ENCODE measurements around the gene QSER1.

Gene QSER1

GRCh38 chr11:32893343-32894148, 935 bp downstream of the QSER1 start:
- Histone ChIP-seq H3K9me2 (replicated peaks; ENCODE audit: control insufficient read depth, low read length) (no peaks in the 10 kb centered on the region), H3K4me3 (ENCODE audit: low read length) (peak overlapping the region; percentile 91), H3K27ac (ENCODE audit: low read depth, low read length) (peak overlapping the region; percentile 70), H3K4me1 (ENCODE audit: control insufficient read depth, low read length) (peaks cover 30% of the 10 kb centered on the region), H3K9me3 (ENCODE audit: control insufficient read depth, insufficient read depth, low read length) (no peaks in the 10 kb centered on the region), H3K27me3 (ENCODE audit: control insufficient read depth, low read length) (no peaks in the 10 kb centered on the region), H3K36me3 (ENCODE audit: control insufficient read depth, low read length) (peaks cover 40% of the 10 kb centered on the region), H3F3A (ENCODE audit: control insufficient read depth, insufficient read depth) (0 out of 2 replicates have a peak, but pooled peaks cover 2% of the 10 kb centered on the region), H3K79me2 (ENCODE audit: control insufficient read depth, low read length) (peaks cover 56% of the 10 kb centered on the region), H4K20me1 (ENCODE audit: control insufficient read depth, insufficient read depth, low read depth, low read length) (peaks cover 11% of the 10 kb centered on the region; the same call in 1 of the 2 replicates), H3K4me2 (ENCODE audit: low read length) (peak overlapping the region; percentile 81)
- TF ChIP-seq EZH2phosphoT487 (IDR thresholded peaks at IDR 0.05; ENCODE audit: borderline replicate concordance, low read length): no peak
- TF ChIP-seq CTCF (IDR thresholded peaks at IDR 0.05; ENCODE audit: low read depth, low read length, poor library complexity, severe bottlenecking): peak; percentile 82

GRCh38 chr11:32894149-32894827, 1.7 kb downstream of the QSER1 start:
- Histone ChIP-seq H4K20me1 (ENCODE audit: control insufficient read depth, insufficient read depth, low read depth, low read length) (peaks cover 11% of the 10 kb centered on the region; the same call in 1 of the 2 replicates), H3K9me3 (ENCODE audit: control insufficient read depth, insufficient read depth, low read length) (no peaks in the 10 kb centered on the region), H3K4me3 (ENCODE audit: low read length) (peak overlapping the region; percentile 91), H3K4me1 (ENCODE audit: control insufficient read depth, low read length) (peaks cover 30% of the 10 kb centered on the region), H3K27ac (ENCODE audit: low read depth, low read length) (peak overlapping the region; percentile 70), H3K4me2 (ENCODE audit: low read length) (peak overlapping the region; percentile 81), H3K36me3 (ENCODE audit: control insufficient read depth, low read length) (peaks cover 46% of the 10 kb centered on the region), H3F3A (ENCODE audit: control insufficient read depth, insufficient read depth) (0 out of 2 replicates have a peak, but pooled peaks cover 2% of the 10 kb centered on the region), H3K27me3 (ENCODE audit: control insufficient read depth, low read length) (no peaks in the 10 kb centered on the region), H3K9me2 (replicated peaks; ENCODE audit: control insufficient read depth, low read length) (no peaks in the 10 kb centered on the region), H3K79me2 (ENCODE audit: control insufficient read depth, low read length) (peaks cover 63% of the 10 kb centered on the region)
- no peak for TF ChIP-seq CTCF (IDR thresholded peaks at IDR 0.05; ENCODE audit: low read depth, low read length, poor library complexity, severe bottlenecking)
- TF ChIP-seq EZH2phosphoT487 (IDR thresholded peaks at IDR 0.05; ENCODE audit: borderline replicate concordance, low read length): no peak

GRCh38 chr11:32894921-32895320, 2.3 kb downstream of the QSER1 start:
- TF ChIP-seq EZH2phosphoT487 (IDR thresholded peaks at IDR 0.05; ENCODE audit: borderline replicate concordance, low read length) (no peak), CTCF (IDR thresholded peaks at IDR 0.05; ENCODE audit: low read depth, low read length, poor library complexity, severe bottlenecking) (no peak)
- H3K4me1 ChIP-seq (ENCODE audit: control insufficient read depth, low read length): peaks cover 30% of the 10 kb centered on the region
- peaks cover 11% of the 10 kb centered on the region; the same call in 1 of the 2 replicates for H4K20me1 ChIP-seq (ENCODE audit: control insufficient read depth, insufficient read depth, low read depth, low read length)
- H3K27ac ChIP-seq (ENCODE audit: low read depth, low read length): no peak overlapping the region
- H3K4me2 ChIP-seq (ENCODE audit: low read length): peak overlapping the region; percentile 81
- H3K9me2 ChIP-seq (replicated peaks; ENCODE audit: control insufficient read depth, low read length): no peaks in the 10 kb centered on the region
- H3K9me3 ChIP-seq (ENCODE audit: control insufficient read depth, insufficient read depth, low read length): no peaks in the 10 kb centered on the region
- 0 out of 2 replicates have a peak, but pooled peaks cover 2% of the 10 kb centered on the region for H3F3A ChIP-seq (ENCODE audit: control insufficient read depth, insufficient read depth)
- peaks cover 70% of the 10 kb centered on the region for H3K79me2 ChIP-seq (ENCODE audit: control insufficient read depth, low read length)
- peak overlapping the region; percentile 91 for H3K4me3 ChIP-seq (ENCODE audit: low read length)
- peaks cover 52% of the 10 kb centered on the region for H3K36me3 ChIP-seq (ENCODE audit: control insufficient read depth, low read length)
- H3K27me3 ChIP-seq (ENCODE audit: control insufficient read depth, low read length): no peaks in the 10 kb centered on the region
